ENCODE data around the gene PRICKLE1. TPM values are rescaled to one million over a fixed set of nuclear protein-coding genes. Genes with fewer than 3 reads are reported as not detected.
A peak's percentile ranks its signal among the peaks of the same experiment; 100 is the strongest.

Gene PRICKLE1
- total and polyA plus RNA-seq, 2 of the 4 experiments (the other 2 are of a cell fraction) = 21.3 to 21.7 TPM

DNA sequence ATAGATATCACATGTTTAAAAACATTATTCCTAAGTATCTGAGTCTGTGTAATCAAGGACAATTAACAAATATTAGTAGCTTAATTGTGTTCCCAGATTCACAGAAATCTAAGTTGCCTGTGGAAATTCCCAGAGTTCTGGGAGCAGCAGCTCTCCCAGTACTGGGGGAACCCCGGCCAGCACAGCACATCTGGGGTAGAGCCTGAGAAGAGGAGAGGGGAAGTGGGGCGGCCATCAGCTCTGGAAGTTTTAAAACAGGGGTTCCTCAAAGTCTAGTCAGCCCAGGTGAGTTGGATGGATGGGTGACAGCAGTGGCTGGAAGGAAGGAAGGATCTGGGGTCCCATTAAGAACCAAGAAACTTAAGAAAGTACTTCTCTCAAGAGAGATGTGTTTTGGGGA lies 24.6 kb downstream of the PRICKLE1 start:
- H3K27ac ChIP-seq (ENCODE audit: insufficient read depth, low read length) = peak overlapping the region; percentile 94
- peak overlapping the region; percentile 84 for H2AK9ac ChIP-seq (replicated peaks; ENCODE audit: low read depth, low read length, poor library complexity)
- intact Hi-C loops (cut with micrococcal nuclease) (loop anchor here (1.0 to 5.0 kb wide), 4 partner anchors 83 to 1288 kb away; no protein-coding TSS in a partner anchor), dilution Hi-C loops (cut with HindIII; ENCODE audit: low sequenced_read_pairs, unreplicated experiment) (no loop called here), in situ Hi-C loops (cut with MboI; ENCODE audit: low sequenced_read_pairs) (loop anchor here (5.0 to 10.0 kb wide), 2 partner anchors 73 to 440 kb away; no protein-coding TSS in a partner anchor)
- H3K27me3 ChIP-seq (ENCODE audit: control insufficient read depth, insufficient read depth, low read length) = no peaks in the 10 kb centered on the region
- H2BK15ac ChIP-seq (ENCODE audit: low read depth, low read length) = peak overlapping the region; percentile 64; the same call in 2 of the 3 replicates
- H3K18ac ChIP-seq (ENCODE audit: low read depth, low read length) = peak overlapping the region; percentile 83
- peak overlapping the region; percentile 59 for H3K4me2 ChIP-seq (ENCODE audit: low read depth, low read length)
- peak overlapping the region; percentile 96 for H3K4ac ChIP-seq (ENCODE audit: low read depth, low read length)
- H3K9ac ChIP-seq (ENCODE audit: low read depth, low read length) = peak overlapping the region; percentile 34
- no peaks in the 10 kb centered on the region for H3K9me3 ChIP-seq (ENCODE audit: control insufficient read depth, insufficient read depth, low read length)
- peaks cover 14% of the 10 kb centered on the region for H3K9me1 ChIP-seq (ENCODE audit: insufficient read depth, low read length)
- ChIA-PET POLR2A (ENCODE audit: unreplicated experiment) (interaction anchor here (0.7 kb wide), 1 partner anchor 160 kb away, joined by 6 read pairs; no protein-coding TSS in a partner anchor), CTCF (interaction anchor here (1.0 kb wide), 1 partner anchor 82 kb away, joined by 5 read pairs; no protein-coding TSS in a partner anchor)
- no peak for DNase-seq
- TF ChIP-seq NFE2L2 (IDR thresholded peaks at IDR 0.05; ENCODE audit: low read depth, low read length) = no peak
- TF ChIP-seq USF2 (IDR thresholded peaks at IDR 0.05; ENCODE audit: low read depth, low read length) = no peak
- no peak for TF ChIP-seq FOS (IDR thresholded peaks at IDR 0.05; ENCODE audit: low read depth, low read length)
- TF ChIP-seq RAD21 (IDR thresholded peaks at IDR 0.05; ENCODE audit: low read length) = no peak
- TF ChIP-seq RCOR1 (IDR thresholded peaks at IDR 0.05; ENCODE audit: insufficient replicate concordance, low read length) = no peak
- TF ChIP-seq CEBPB (IDR thresholded peaks at IDR 0.05; ENCODE audit: low read depth, low read length) = no peak
- no peak for TF ChIP-seq RFX5 (IDR thresholded peaks at IDR 0.05; ENCODE audit: low read depth, low read length)
- no peak for TF ChIP-seq POLR2A (IDR thresholded peaks at IDR 0.05; ENCODE audit: low read depth, low read length)
- no peak for TF ChIP-seq SMC3 (IDR thresholded peaks at IDR 0.05; ENCODE audit: low read depth, low read length)
- TF ChIP-seq CHD1 (IDR thresholded peaks at IDR 0.05; ENCODE audit: low read depth, low read length) = no peak
- TF ChIP-seq, protein P1, sequence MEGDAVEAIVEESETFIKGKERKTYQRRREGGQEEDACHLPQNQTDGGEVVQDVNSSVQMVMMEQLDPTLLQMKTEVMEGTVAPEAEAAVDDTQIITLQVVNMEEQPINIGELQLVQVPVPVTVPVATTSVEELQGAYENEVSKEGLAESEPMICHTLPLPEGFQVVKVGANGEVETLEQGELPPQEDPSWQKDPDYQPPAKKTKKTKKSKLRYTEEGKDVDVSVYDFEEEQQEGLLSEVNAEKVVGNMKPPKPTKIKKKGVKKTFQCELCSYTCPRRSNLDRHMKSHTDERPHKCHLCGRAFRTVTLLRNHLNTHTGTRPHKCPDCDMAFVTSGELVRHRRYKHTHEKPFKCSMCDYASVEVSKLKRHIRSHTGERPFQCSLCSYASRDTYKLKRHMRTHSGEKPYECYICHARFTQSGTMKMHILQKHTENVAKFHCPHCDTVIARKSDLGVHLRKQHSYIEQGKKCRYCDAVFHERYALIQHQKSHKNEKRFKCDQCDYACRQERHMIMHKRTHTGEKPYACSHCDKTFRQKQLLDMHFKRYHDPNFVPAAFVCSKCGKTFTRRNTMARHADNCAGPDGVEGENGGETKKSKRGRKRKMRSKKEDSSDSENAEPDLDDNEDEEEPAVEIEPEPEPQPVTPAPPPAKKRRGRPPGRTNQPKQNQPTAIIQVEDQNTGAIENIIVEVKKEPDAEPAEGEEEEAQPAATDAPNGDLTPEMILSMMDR (conservative IDR thresholded peaks at IDR 0.05; ENCODE audit: low read depth, low read length) = no peak
- no peak for TF ChIP-seq MXI1 (IDR thresholded peaks at IDR 0.05; ENCODE audit: borderline replicate concordance, low read depth, low read length)
- TF ChIP-seq MAZ (IDR thresholded peaks at IDR 0.05; ENCODE audit: borderline replicate concordance, low read depth, low read length) = no peak
- no peak for TF ChIP-seq MAFK (IDR thresholded peaks at IDR 0.05; ENCODE audit: low read depth, low read length)
- TF ChIP-seq BHLHE40 (IDR thresholded peaks at IDR 0.05; ENCODE audit: low read depth, low read length) = no peak
- no peak for TF ChIP-seq ELK1 (IDR thresholded peaks at IDR 0.05; ENCODE audit: borderline replicate concordance, low read depth, low read length)
- peak overlapping the region; percentile 95 for H2BK20ac ChIP-seq (ENCODE audit: low read depth, low read length)
- H2AK5ac ChIP-seq (ENCODE audit: low read depth, low read length) = peak overlapping the region; percentile 60
- peak overlapping the region; percentile 96 for H2BK120ac ChIP-seq (ENCODE audit: low read depth, low read length)
- H3K4me3 ChIP-seq (ENCODE audit: insufficient read depth, low read depth, low read length) = no peak overlapping the region
- H2BK5ac ChIP-seq (ENCODE audit: low read depth, low read length, poor library complexity, severe bottlenecking) = peak overlapping the region; percentile 93
- no peaks in the 10 kb centered on the region for H3K36me3 ChIP-seq (ENCODE audit: control insufficient read depth, insufficient read depth, low read length)
- H3K23ac ChIP-seq (ENCODE audit: low read depth, low read length) = peak overlapping the region; percentile 97
- ATAC-seq (ENCODE audit: low read depth) = peak; percentile 41
- peak overlapping the region; percentile 83; the same call in 1 of the 2 replicates for H3K56ac ChIP-seq (ENCODE audit: extremely low read depth, insufficient read depth, low read length)
- H4K20me1 ChIP-seq (ENCODE audit: insufficient read depth, low read length) = no peaks in the 10 kb centered on the region
- BruUV-seq (replicated peaks) = no TSS peak
- H2AFZ ChIP-seq (replicated peaks; ENCODE audit: low read length, poor library complexity) = peak overlapping the region; percentile 26
- peak overlapping the region; percentile 63 to 93 for H4K8ac ChIP-seq (ENCODE audit: low read depth in 2 of 2, low read length in 2 of 2)
- peaks cover 22% of the 10 kb centered on the region for H3K4me1 ChIP-seq (ENCODE audit: control insufficient read depth, insufficient read depth, low read length)
- H3K79me1 ChIP-seq (ENCODE audit: low read depth in 1 of 2, low read length in 2 of 2) = peaks cover 0 to 22% of the 10 kb centered on the region in 2 experiments; a peak in 2 of 4 replicates
- H4K5ac ChIP-seq (ENCODE audit: low read depth, low read length) = peak overlapping the region; percentile 95
- WGBS, 2 experiments (ENCODE audit: extremely low coverage in 2 of 2, insufficient read length in 1 of 2) = 80% methylated on average over 2 of the region's 2 CpGs; no CpG with 5 or more reads in 1 of the 2 experiments
- peak overlapping the region; percentile 94 for H4K91ac ChIP-seq (ENCODE audit: insufficient read depth, low read depth, low read length)
- H3K14ac ChIP-seq (replicated peaks; ENCODE audit: low read depth, low read length) = peak overlapping the region; percentile 88
